Common myeloid progenitor, CD34-positive (primary cell): ENCODE data around the gene BARX1.
"Not testable (repeated sequence)": the region's sequence is repeated elsewhere in the genome, so short reads cannot be mapped to it uniquely, and the experiment has no call there.

Source experiments
- CTCF ChIA-PET: fragments of 350-600 bp; sonication (Branson Sonifier 250); formaldehyde crosslinking; loops from one replicate; lab custom pipeline; 2021; ENCODE audit warnings: antibody characterized with exemption; lab: Charles Lee
- POLR2A ChIA-PET: fragments of 350-600 bp; sonication (Branson Sonifier 250); formaldehyde crosslinking; loops from one replicate; lab custom pipeline; 2021; ENCODE audit warnings: antibody characterized with exemption; lab: Charles Lee
- DNase-seq, 3 donors: peaks; one replicate each; pipeline versions ENCODE4 v3.0.0 to v3.0.0-alpha.2; 2013
- H3K27ac ChIP-seq, 2 experiments: 1 replicate in 1 of 2; 2 replicates in 1 of 2; pipeline ENCODE4 v1.7.0; 2013; ENCODE audit warnings: inconsistent platforms in 2 of 2, low read length in 2 of 2, mild to moderate bottlenecking in 2 of 2, low read depth in 1 of 2, moderate library complexity in 1 of 2; ENCODE audit not compliant: severe bottlenecking in 2 of 2, insufficient read depth in 1 of 2, poor library complexity in 1 of 2
- H3K27me3 ChIP-seq, 5 experiments: replicated peaks in 2 of 5; 1 replicate in 3 of 5; 2 replicates in 2 of 5; pipeline versions ENCODE4 v1.6.1 to v1.7.0; 2013; ENCODE audit warnings: low read length in 4 of 5, mild to moderate bottlenecking in 2 of 5, moderate library complexity in 2 of 5, inconsistent platforms in 1 of 5; ENCODE audit not compliant: insufficient read depth in 5 of 5, control insufficient read depth in 4 of 5
- H3K36me3 ChIP-seq, 4 experiments: 1 replicate in 2 of 4; 2 replicates in 2 of 4; pipeline versions ENCODE4 v1.6.1 to v1.7.0; 2013; ENCODE audit warnings: low read length in 3 of 4, control low read depth in 1 of 4, mild to moderate bottlenecking in 1 of 4; ENCODE audit not compliant: control insufficient read depth in 4 of 4, insufficient read depth in 4 of 4
- H3K4me1 ChIP-seq, 4 experiments: 1 replicate in 3 of 4; 2 replicates in 1 of 4; pipeline versions ENCODE4 v1.6.1 to v1.7.1; 2013; ENCODE audit warnings: low read length in 3 of 4, mild to moderate bottlenecking in 3 of 4, control low read depth in 1 of 4, inconsistent platforms in 1 of 4, moderate library complexity in 1 of 4; ENCODE audit not compliant: control insufficient read depth in 4 of 4, insufficient read depth in 4 of 4; ENCODE audit errors: control extremely low read depth in 1 of 4
- H3K4me3 ChIP-seq, 7 experiments: 1 replicate in 4 of 7; 2 replicates in 3 of 7; pipeline versions ENCODE4 v1.5.1 to v1.7.0; 2013; ENCODE audit warnings: mild to moderate bottlenecking in 7 of 7, low read length in 6 of 7, moderate library complexity in 6 of 7, inconsistent platforms in 2 of 7, low read depth in 2 of 7, control low read depth in 1 of 7; ENCODE audit not compliant: insufficient read depth in 4 of 7, control insufficient read depth in 1 of 7; ENCODE audit errors: extremely low read depth in 1 of 7
- H3K9me3 ChIP-seq, 5 experiments: 1 replicate in 4 of 5; 2 replicates in 1 of 5; pipeline versions ENCODE4 v1.6.1 to v1.7.1; 2013; ENCODE audit warnings: low read length in 4 of 5, mild to moderate bottlenecking in 2 of 5, inconsistent platforms in 1 of 5, low read depth in 1 of 5, moderate library complexity in 1 of 5; ENCODE audit not compliant: control insufficient read depth in 4 of 5, insufficient read depth in 2 of 5; ENCODE audit errors: control extremely low read depth in 1 of 5
- WGBS: methylation state at CpG from one replicate; pipeline ENCODE4 v1.1.5; 2013; ENCODE audit not compliant: insufficient coverage; 5-methylcytosine and 5-hydroxymethylcytosine counted together

The BARX1 gene

DNA sequence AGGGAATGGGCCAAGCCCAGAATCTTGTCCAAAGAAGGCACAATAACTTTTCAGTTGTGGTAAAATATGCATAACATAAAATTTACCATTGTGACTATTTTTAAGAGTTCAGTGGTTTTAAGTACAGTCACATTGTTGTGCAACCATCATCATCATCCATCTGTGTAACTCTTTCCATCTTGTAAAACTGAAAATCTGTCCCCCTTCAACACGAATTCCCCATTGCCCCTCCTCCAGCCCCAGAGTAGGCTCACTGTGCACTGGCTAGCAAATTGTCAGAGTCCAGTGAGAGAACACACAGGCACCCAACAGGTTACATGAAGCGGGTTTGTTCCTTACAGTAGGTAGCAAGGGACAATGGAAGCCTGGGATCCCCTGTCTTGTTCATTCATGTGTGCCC, 13.7 kb downstream of the BARX1 start:
- H3K4me1 ChIP-seq: peaks cover 0 to 11% (median 10%) of the 10 kb centered on the region in 4 experiments
- no peaks in the 10 kb centered on the region for H3K36me3 ChIP-seq
- no peak for DNase-seq
- H3K27me3 ChIP-seq: peaks cover 9 to 94% (median 45%) of the 10 kb centered on the region in 5 experiments
- no peak overlapping the region for H3K27ac ChIP-seq
- peaks cover 0 to 5% (median 3%) of the 10 kb centered on the region in 5 experiments for H3K9me3 ChIP-seq
- ChIA-PET CTCF (no interaction called here), POLR2A (no interaction called here)
- no peak overlapping the region for H3K4me3 ChIP-seq
- 94% methylated on average over 2 of the region's 2 CpGs for WGBS

DNA sequence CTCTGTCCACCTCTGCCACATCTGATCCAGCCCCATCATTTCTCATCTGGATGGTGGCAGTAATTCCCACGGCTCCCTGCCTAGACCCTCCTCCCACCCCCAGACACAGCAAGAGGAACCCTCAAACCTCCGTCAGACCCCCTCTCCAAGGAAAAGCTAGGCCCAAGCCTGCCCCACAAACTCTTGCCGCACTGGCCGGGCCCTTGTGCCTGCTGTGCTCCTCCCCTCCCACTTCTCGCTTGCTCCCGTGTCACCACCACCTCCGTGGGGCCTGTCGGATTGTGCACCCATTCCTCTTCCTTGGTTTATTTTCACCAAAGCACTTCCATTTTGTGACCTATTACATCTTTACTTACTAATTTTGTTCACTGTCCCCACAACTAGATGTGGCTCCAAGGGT, 14.2 kb downstream of the BARX1 start:
- no peak for DNase-seq
- 91% methylated on average over 8 of the region's 8 CpGs for WGBS
- Histone ChIP-seq H3K9me3 (peaks cover 0 to 5% (median 3%) of the 10 kb centered on the region in 5 experiments), H3K36me3 (no peaks in the 10 kb centered on the region), H3K4me3 (no peak overlapping the region), H3K27me3 (peaks cover 9 to 89% (median 42%) of the 10 kb centered on the region in 5 experiments), H3K4me1 (peaks cover 0 to 7% (median 7%) of the 10 kb centered on the region in 4 experiments), H3K27ac (no peak overlapping the region)
- CTCF ChIA-PET: interaction anchor here (2.0 kb wide), 1 partner anchor 23 kb away, joined by 7 read pairs; no protein-coding TSS in a partner anchor
- POLR2A ChIA-PET: no interaction called here

DNA sequence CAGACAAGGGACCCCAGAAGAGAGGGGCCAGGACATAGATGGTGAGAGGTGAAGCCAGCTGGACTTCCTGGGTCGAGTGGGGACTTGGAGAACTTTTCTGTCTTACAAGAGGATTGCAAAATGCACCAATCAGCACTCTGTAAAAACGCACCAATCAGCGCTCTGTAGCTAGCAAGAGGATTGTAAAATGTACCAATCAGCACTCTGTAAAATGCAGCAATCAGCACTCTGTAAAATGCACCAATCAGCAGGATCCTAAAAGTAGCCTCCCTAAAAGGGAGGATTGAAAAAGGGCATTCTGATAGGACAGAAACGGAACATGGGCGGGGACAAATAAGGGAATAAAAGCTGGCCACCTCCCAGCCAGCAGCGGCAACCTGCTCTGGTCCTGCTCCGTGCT, 15.6 kb downstream of the BARX1 start:
- POLR2A ChIA-PET, DNase-seq: not testable (repeated sequence)
- CTCF ChIA-PET: interaction anchor here (1.2 to 2.0 kb wide), 2 partner anchors 10 to 24 kb away, joined by 3 to 7 read pairs; no protein-coding TSS in a partner anchor

DNA sequence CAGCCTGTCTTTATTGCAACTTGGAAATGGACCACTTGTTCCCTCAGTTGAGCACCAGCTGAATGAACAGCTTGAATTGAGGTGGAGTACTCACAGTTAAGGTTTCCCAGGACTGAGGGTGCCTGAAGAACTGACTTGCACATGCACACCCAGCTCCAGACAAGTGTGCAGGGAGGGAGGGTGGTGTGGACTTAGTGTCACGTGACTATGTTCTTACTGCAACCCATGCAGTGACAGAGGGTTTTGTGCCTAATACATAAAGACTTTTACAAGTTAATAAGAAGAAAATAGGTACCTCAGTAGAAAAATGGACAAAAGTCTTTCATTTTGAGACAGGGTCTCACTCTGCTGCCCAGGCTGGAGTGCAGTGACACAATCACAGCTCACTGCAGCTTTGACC, 18.0 kb downstream of the BARX1 start:
- CTCF ChIA-PET: no interaction called here
- POLR2A ChIA-PET: interaction anchor here (0.9 kb wide), 1 partner anchor 11 kb away, joined by 3 read pairs; no protein-coding TSS in a partner anchor
- no peaks in the 10 kb centered on the region for H3K36me3 ChIP-seq
- H3K9me3 ChIP-seq: no peaks in the 10 kb centered on the region
- H3K27me3 ChIP-seq: peaks cover 0 to 74% (median 27%) of the 10 kb centered on the region in 5 experiments
- H3K4me3 ChIP-seq: no peak overlapping the region
- no CpG with 5 or more reads among the region's 1 CpG for WGBS
- no peak for DNase-seq
- no peak overlapping the region for H3K27ac ChIP-seq
- no peaks in the 10 kb centered on the region for H3K4me1 ChIP-seq

More for the DNA sequence above, 15.6 kb downstream of the BARX1 start:
- H3K27me3 ChIP-seq: peaks cover 4 to 85% (median 41%) of the 10 kb centered on the region in 5 experiments
- not testable (repeated sequence) for H3K27ac ChIP-seq, H3K4me3 ChIP-seq, H3K9me3 ChIP-seq, H3K4me1 ChIP-seq, H3K36me3 ChIP-seq
- 98% methylated on average over 7 of the region's 7 CpGs for WGBS

DNA sequence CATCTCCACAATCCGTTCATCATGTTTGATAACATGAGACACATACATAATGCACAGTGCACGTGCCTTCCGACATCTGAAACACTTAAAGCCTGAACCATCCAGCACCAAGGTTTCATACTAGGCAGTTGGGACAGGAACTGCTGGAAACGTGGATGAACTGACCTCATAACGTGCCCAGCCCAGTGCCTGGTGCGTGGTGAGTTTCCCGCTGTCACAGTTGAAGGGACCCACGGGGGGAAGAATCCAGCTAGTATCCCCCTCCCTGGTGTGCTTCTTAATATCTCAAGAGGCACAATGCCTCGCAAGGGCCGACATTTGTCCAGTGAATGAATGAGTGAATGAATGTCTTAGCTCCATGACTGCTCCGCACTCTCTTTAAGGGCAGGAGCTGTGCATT, 23.2 kb downstream of the BARX1 start:
- peaks cover 2 to 61% (median 10%) of the 10 kb centered on the region in 5 experiments for H3K27me3 ChIP-seq
- no peak overlapping the region for H3K4me3 ChIP-seq
- no peak for DNase-seq
- H3K27ac ChIP-seq: no peak overlapping the region
- H3K4me1 ChIP-seq: no peaks in the 10 kb centered on the region
- POLR2A ChIA-PET: no interaction called here
- H3K9me3 ChIP-seq: peaks cover 0 to 5% (median 3%) of the 10 kb centered on the region in 5 experiments
- CTCF ChIA-PET: no interaction called here
- 91% methylated on average over 10 of the region's 11 CpGs for WGBS
- no peaks in the 10 kb centered on the region for H3K36me3 ChIP-seq

DNA sequence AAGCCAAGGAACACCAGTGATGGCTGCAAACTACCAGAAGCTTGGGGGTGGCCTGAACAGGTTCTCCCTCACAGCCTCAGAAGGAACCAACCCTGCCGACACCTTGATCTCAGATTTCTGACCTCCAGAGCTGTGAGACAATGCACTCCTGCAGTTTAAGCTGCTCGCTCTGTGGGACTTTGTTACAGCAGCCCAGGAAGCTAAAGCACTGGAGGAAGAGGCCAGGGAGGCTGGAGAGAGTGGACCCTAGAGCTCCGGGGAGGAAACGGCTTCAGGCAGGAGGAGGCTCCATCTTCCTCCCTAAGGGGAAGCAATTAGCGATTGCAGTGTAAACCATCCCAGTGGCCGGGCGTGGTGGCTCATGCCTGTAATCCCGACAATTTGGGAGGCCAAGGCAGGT, 25.1 kb downstream of the BARX1 start:
- no peak overlapping the region for H3K27ac ChIP-seq
- H3K4me3 ChIP-seq: no peak overlapping the region
- DNase-seq: no peak
- peaks cover 0 to 5% (median 3%) of the 10 kb centered on the region in 5 experiments for H3K9me3 ChIP-seq
- POLR2A ChIA-PET: no interaction called here
- WGBS: 27% methylated on average over 7 of the region's 8 CpGs
- peaks cover 2 to 54% (median 7%) of the 10 kb centered on the region in 5 experiments for H3K27me3 ChIP-seq
- no peaks in the 10 kb centered on the region for H3K36me3 ChIP-seq
- CTCF ChIA-PET: no interaction called here
- H3K4me1 ChIP-seq: no peaks in the 10 kb centered on the region

DNA sequence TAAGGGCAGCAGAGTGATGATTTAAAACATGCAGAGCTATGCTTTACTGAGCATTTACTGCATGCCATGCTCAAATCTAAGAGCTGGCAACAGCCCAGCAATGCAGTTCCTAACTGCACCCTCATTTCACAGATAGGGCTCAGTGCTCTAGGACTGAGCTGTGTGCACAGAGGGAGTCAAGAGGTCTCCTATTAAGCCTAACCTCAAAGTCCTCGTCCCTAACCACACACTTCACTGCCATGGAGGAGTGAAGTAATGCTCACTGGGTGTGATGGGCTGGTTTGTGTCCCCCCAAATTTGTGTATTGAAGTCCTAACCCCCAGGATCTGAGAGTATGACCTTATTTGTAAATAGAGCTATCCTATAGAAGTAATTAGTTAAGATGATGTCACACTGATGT, 25.9 kb downstream of the BARX1 start:
- CTCF ChIA-PET: no interaction called here
- WGBS: no CpG with 5 or more reads among the region's 1 CpG

More for the DNA sequence above, 25.9 kb downstream of the BARX1 start:
- Histone ChIP-seq H3K4me3 (no peak overlapping the region), H3K4me1 (no peaks in the 10 kb centered on the region), H3K36me3 (no peaks in the 10 kb centered on the region), H3K27me3 (peaks cover 2 to 54% (median 7%) of the 10 kb centered on the region in 5 experiments), H3K9me3 (peaks cover 0 to 5% (median 3%) of the 10 kb centered on the region in 5 experiments), H3K27ac (no peak overlapping the region)
- DNase-seq: no peak
- POLR2A ChIA-PET: no interaction called here
